Smooth muscle cell (in vitro differentiated cells): ENCODE results near the gene TYRO3. TPM values are rescaled to one million over a fixed set of nuclear protein-coding genes. Genes with fewer than 3 reads are reported as not detected.

Experiments used
- DNase-seq: peaks from one replicate; lab custom pipeline; 2025; ENCODE audit not compliant: unreplicated experiment; lab: John Stamatoyannopoulos, UW
- H2AFZ ChIP-seq: fragments of 200-600 bp; sonication (generic); 2 replicates; pipeline ENCODE4 v1.6.0; 2016; ENCODE audit warnings: antibody characterized with exemption, low read depth, mild to moderate bottlenecking
- H3F3A ChIP-seq: fragments of 200-600 bp; sonication (generic); 2 replicates; pipeline ENCODE4 v1.6.0; 2017; ENCODE audit warnings: antibody characterized with exemption, low read depth
- H3K27ac ChIP-seq: fragments of 200-600 bp; sonication (generic); 2 replicates; pipeline ENCODE4 v1.5.1; 2016; ENCODE audit warnings: low read depth, mild to moderate bottlenecking
- H3K27me3 ChIP-seq: fragments of 200-600 bp; sonication (generic); 2 replicates; pipeline ENCODE4 v1.6.1; 2016; ENCODE audit warnings: low read depth, mild to moderate bottlenecking
- H3K36me3 ChIP-seq: fragments of 200-600 bp; sonication (generic); 2 replicates; pipeline ENCODE4 v1.5.1; 2016; ENCODE audit warnings: low read depth
- H3K4me1 ChIP-seq: fragments of 200-600 bp; sonication (generic); 2 replicates; pipeline ENCODE4 v1.5.1; 2016; ENCODE audit warnings: low read depth
- H3K4me2 ChIP-seq: fragments of 200-600 bp; sonication (generic); 2 replicates; pipeline ENCODE4 v1.6.0; 2016; ENCODE audit warnings: mild to moderate bottlenecking
- H3K4me3 ChIP-seq: fragments of 200-600 bp; sonication (generic); 2 replicates; pipeline ENCODE4 v1.5.1; 2016; ENCODE audit warnings: mild to moderate bottlenecking
- H3K79me2 ChIP-seq: fragments of 200-600 bp; sonication (generic); 2 replicates; pipeline ENCODE4 v1.6.0; 2016; ENCODE audit warnings: low read depth, mild to moderate bottlenecking
- H3K9ac ChIP-seq: fragments of 200-600 bp; sonication (generic); 2 replicates; pipeline ENCODE4 v1.6.0; 2016; ENCODE audit warnings: low read depth
- H3K9me3 ChIP-seq: fragments of 200-600 bp; sonication (generic); replicated peaks from 2 replicates; pipeline ENCODE4 v1.5.1; 2016; ENCODE audit warnings: low read depth
- H4K20me1 ChIP-seq: fragments of 200-600 bp; sonication (generic); 2 replicates; pipeline ENCODE4 v1.6.0; 2016; ENCODE audit warnings: low read depth
- CTCF ChIP-seq: fragments of 200-600 bp; sonication (generic); IDR thresholded peaks from 2 replicates; pipeline ENCODE4 v1.5.1; 2017; ENCODE audit warnings: borderline replicate concordance, mild to moderate bottlenecking, antibody characterized with exemption; ENCODE audit not compliant: insufficient read depth, poor library complexity, severe bottlenecking
- WGBS: methylation state at CpG from one replicate; pipeline ENCODE4 v1.1.7; 2016; ENCODE audit warnings: low lambda C conversion rate; 5-methylcytosine and 5-hydroxymethylcytosine counted together
- polyA plus RNA-seq: library from polyadenylated mRNA; unstranded; fragments of >200 nt; fragmentation: Nextera tagmentation; extraction: Ambion mirVana; gene quantifications from 2 replicates; pipeline ENCODE4 v1.2.1, GENCODE V29; 2016
- total RNA-seq: library from RNA; depleted of rRNA; stranded (reverse); fragments of >200 nt; gene quantifications from 2 replicates; pipeline ENCODE4 v1.2.3, GENCODE V29; 2014

TYRO3 gene
- total and polyA plus RNA-seq, 2 experiments from 2014 or later = 11.5 to 20.5 TPM

- H3K4me3 ChIP-seq = no peak overlapping the region
- no peaks in the 10 kb centered on the region for H3K4me1 ChIP-seq
- no peaks in the 10 kb centered on the region for H3K9me3 ChIP-seq
- 96% methylated on average over 9 of the region's 9 CpGs for WGBS
- no peaks in the 10 kb centered on the region for H3K36me3 ChIP-seq
- DNase-seq = no peak
- no peak overlapping the region for H3K9ac ChIP-seq
- H3K27me3 ChIP-seq = no peaks in the 10 kb centered on the region
- no peaks in the 10 kb centered on the region for H3F3A ChIP-seq
- no peak overlapping the region for H3K4me2 ChIP-seq
- no peak overlapping the region for H2AFZ ChIP-seq
- TF ChIP-seq CTCF = no peak
- no peaks in the 10 kb centered on the region for H3K79me2 ChIP-seq
- no peak overlapping the region for H3K27ac ChIP-seq
- H4K20me1 ChIP-seq = no peaks in the 10 kb centered on the region
Observed at GRCh38 chr15:41521614-41522013, 37.4 kb upstream of the TYRO3 start.

- H3K27me3 ChIP-seq = no peaks in the 10 kb centered on the region
- no peaks in the 10 kb centered on the region for H3F3A ChIP-seq
- no peaks in the 10 kb centered on the region for H4K20me1 ChIP-seq
- 99% methylated on average over 5 of the region's 5 CpGs for WGBS
- H3K27ac ChIP-seq = no peak overlapping the region
- no peaks in the 10 kb centered on the region for H3K9me3 ChIP-seq
- no peaks in the 10 kb centered on the region for H3K36me3 ChIP-seq
- H3K4me1 ChIP-seq = no peaks in the 10 kb centered on the region
- H3K9ac ChIP-seq = no peak overlapping the region
- no peak overlapping the region for H3K4me2 ChIP-seq
- H2AFZ ChIP-seq = no peak overlapping the region
- H3K4me3 ChIP-seq = no peak overlapping the region
- no peak for DNase-seq
- H3K79me2 ChIP-seq = no peaks in the 10 kb centered on the region
- TF ChIP-seq CTCF = no peak
Observed at GRCh38 chr15:41523097-41523496, 35.9 kb upstream of the TYRO3 start.

DNA sequence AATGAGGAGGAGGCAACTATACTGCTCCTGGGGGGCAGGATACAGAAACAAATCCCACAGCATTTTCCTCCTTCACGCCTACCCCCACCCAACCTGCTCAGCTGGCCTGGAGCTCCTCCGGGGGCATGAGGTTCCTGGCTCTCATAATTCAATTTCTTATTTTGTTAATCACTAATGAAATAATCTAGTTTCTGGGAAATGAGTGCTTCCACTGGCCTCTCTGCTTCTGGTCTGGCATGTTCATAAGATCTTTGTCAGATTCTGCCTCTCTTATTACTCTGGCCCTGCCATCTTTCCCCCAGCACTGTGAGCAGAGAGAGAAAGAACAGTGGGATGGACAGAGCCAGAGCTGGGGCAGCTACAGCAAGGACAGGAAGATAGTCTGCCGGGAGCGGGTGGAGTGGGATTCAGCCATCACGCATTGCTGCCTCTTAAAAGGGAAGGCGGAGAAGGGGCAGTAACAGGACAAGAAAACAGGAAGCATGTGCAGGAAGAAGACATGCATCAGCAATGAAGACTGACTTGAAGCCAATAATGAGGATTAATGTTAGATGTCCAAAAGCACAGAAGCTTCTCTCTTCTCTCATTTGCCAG lies 28.6 kb upstream of the TYRO3 start:
- Histone ChIP-seq H2AFZ (no peak overlapping the region), H3K4me1 (no peaks in the 10 kb centered on the region), H4K20me1 (no peaks in the 10 kb centered on the region), H3K9ac (no peak overlapping the region), H3K4me2 (no peak overlapping the region), H3K27me3 (no peaks in the 10 kb centered on the region), H3F3A (no peaks in the 10 kb centered on the region), H3K36me3 (no peaks in the 10 kb centered on the region), H3K9me3 (no peaks in the 10 kb centered on the region), H3K79me2 (no peaks in the 10 kb centered on the region), H3K27ac (no peak overlapping the region), H3K4me3 (no peak overlapping the region)
- no peak for DNase-seq
- 96% methylated on average over 6 of the region's 6 CpGs for WGBS
- TF ChIP-seq CTCF = no peak

DNA sequence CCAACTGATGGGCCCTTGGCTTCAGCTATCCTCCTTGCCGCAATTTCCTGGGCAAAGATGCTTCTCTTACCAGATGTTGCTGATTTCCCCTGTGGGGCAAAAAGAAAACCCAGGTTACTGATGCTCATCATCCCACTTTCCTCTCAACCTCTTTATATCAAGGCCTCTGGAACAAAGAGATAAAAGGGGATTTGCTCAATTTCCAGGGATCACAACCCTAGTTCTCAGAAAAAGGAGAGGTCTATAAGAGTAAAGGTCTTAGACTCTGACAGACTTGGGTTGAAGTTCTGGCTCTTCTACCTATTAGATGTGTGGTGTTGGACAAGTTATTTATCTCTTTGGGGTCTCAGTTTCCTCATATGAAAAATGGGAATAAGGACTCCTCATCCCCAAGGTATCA lies 23.5 kb upstream of the TYRO3 start:
- Histone ChIP-seq H2AFZ (no peak overlapping the region), H3K4me2 (no peak overlapping the region), H3K4me3 (no peak overlapping the region), H4K20me1 (peaks cover 17% of the 10 kb centered on the region), H3K27ac (no peak overlapping the region), H3K79me2 (no peaks in the 10 kb centered on the region), H3K9me3 (no peaks in the 10 kb centered on the region), H3K36me3 (no peaks in the 10 kb centered on the region), H3K27me3 (no peaks in the 10 kb centered on the region), H3K4me1 (no peaks in the 10 kb centered on the region), H3K9ac (no peak overlapping the region), H3F3A (no peaks in the 10 kb centered on the region)
- 100% methylated on average over 1 of the region's 1 CpG for WGBS
- TF ChIP-seq CTCF = no peak
- no peak for DNase-seq
